Measurements from ENCODE around the gene EFNA5.

- TF ChIP-seq ZFP30 (CRISPR knock-in tag; IDR thresholded peaks at IDR 0.05) (no peak), ZNF70 (CRISPR knock-in tag; IDR thresholded peaks at IDR 0.05) (no peak), CSRNP3 (CRISPR knock-in tag; IDR thresholded peaks at IDR 0.05) (no peak)
Observed at GRCh38 chr5:107624235-107624634, 46.5 kb downstream of the EFNA5 start.
